ENCODE results near the gene NTM. TPM values are rescaled to one million over a fixed set of nuclear protein-coding genes. Genes with fewer than 3 reads are reported as not detected.

NTM gene
- total and polyA plus RNA-seq, 2 of the 8 experiments (the other 6 are each of a cell fraction or from before 2014, with no cell fraction given), result 13.4 to 20.0 TPM

- no peak overlapping the region for H2BK5ac ChIP-seq (ENCODE audit: low read depth, low read length)
- H2BK12ac ChIP-seq (ENCODE audit: low read depth, low read length), result no peak overlapping the region
- no peak overlapping the region for H3K4ac ChIP-seq (replicated peaks; ENCODE audit: insufficient read length, low read depth, low read length)
- no peak overlapping the region for H4K8ac ChIP-seq (ENCODE audit: extremely low read depth, insufficient read depth, low read length)
- H4K20me1 ChIP-seq (replicated peaks in 1 of 2; ENCODE audit: control insufficient read depth in 1 of 2, insufficient read depth in 2 of 2, low read length in 2 of 2), result no peaks in the 10 kb centered on the region
- H3K79me2 ChIP-seq (ENCODE audit: control insufficient read depth in 1 of 2, insufficient read depth in 2 of 2, low read length in 2 of 2), result no peaks in the 10 kb centered on the region
- no peaks in the 10 kb centered on the region for H3K36me3 ChIP-seq (ENCODE audit: control insufficient read depth in 2 of 4, insufficient read depth in 4 of 4, low read length in 3 of 4)
- no peaks in the 10 kb centered on the region for H3K27me3 ChIP-seq (replicated peaks in 1 of 4; ENCODE audit: control insufficient read depth in 3 of 4, extremely low read depth in 1 of 4, insufficient read depth in 3 of 4, low read length in 3 of 4)
- no peak overlapping the region for H3K56ac ChIP-seq (replicated peaks; ENCODE audit: insufficient read length, low read depth, low read length)
- FAIRE-seq, result no peak
- no peak overlapping the region for H3K4me3 ChIP-seq (ENCODE audit: extremely low read depth in 1 of 4, insufficient read depth in 2 of 4, low read depth in 3 of 4, low read length in 4 of 4)
- no peak for DNase-seq (ENCODE audit: low read depth in 1 of 2, low spot score in 2 of 2)
- H3K4me1 ChIP-seq (replicated peaks in 1 of 4; ENCODE audit: control insufficient read depth in 3 of 4, insufficient read depth in 4 of 4, low read length in 3 of 4), result no peaks in the 10 kb centered on the region
- H3K23ac ChIP-seq (ENCODE audit: insufficient read length), result no peak overlapping the region
- H3K14ac ChIP-seq (ENCODE audit: insufficient read length), result no peak overlapping the region
- 92% methylated on average over 4 of the region's 4 CpGs; no CpG with 5 or more reads in 1 of the 2 experiments for WGBS, 2 experiments (ENCODE audit: extremely low coverage in 1 of 2, insufficient coverage in 1 of 2, insufficient read length in 1 of 2, insufficient replicate concordance in 2 of 2, low coverage in 1 of 2, low lambda C conversion rate in 2 of 2, missing lambda C conversion rate in 1 of 2)
- H3K27ac ChIP-seq (ENCODE audit: low read depth, low read length), result no peak overlapping the region
- no peak overlapping the region for H2AK5ac ChIP-seq (ENCODE audit: low read depth, low read length)
- no peaks in the 10 kb centered on the region for H3K9me3 ChIP-seq (ENCODE audit: insufficient read depth in 2 of 2, low read depth in 1 of 2, low read length in 1 of 2)
- ChIA-PET CTCF (ENCODE audit: partially characterized antibody) (interaction anchor here (1.2 to 1.9 kb wide), 4 partner anchors 13 to 47 kb away, joined by 3 to 5 read pairs (median 4); no protein-coding TSS in a partner anchor), POLR2A (ENCODE audit: partially characterized antibody) (interaction anchor here (1.0 kb wide), 1 partner anchor 17 kb away, joined by 3 read pairs; no protein-coding TSS in a partner anchor)
- no peaks in the 10 kb centered on the region for H3K79me1 ChIP-seq (ENCODE audit: low read depth, low read length)
- H3K4me2 ChIP-seq (ENCODE audit: insufficient read depth in 1 of 2, low read depth in 2 of 2, low read length in 2 of 2), result no peak overlapping the region
- no peak overlapping the region for H2BK120ac ChIP-seq (replicated peaks; ENCODE audit: low read depth, low read length)
- H2BK15ac ChIP-seq (ENCODE audit: low read length), result no peak overlapping the region
- H2BK20ac ChIP-seq (ENCODE audit: low read length), result no peak overlapping the region
- TF ChIP-seq MAFK (IDR thresholded peaks at IDR 0.05; ENCODE audit: low read depth, low read length) (0 out of 2 replicates have a peak, but pooled peaks have one; percentile 4), GTF2F1 (IDR thresholded peaks at IDR 0.05; ENCODE audit: borderline replicate concordance, low read depth, low read length) (no peak)
- no peak overlapping the region for H3K18ac ChIP-seq (ENCODE audit: extremely low read depth, low read length)
- H4K5ac ChIP-seq (ENCODE audit: insufficient read length, low read depth, low read length), result no peak overlapping the region
- no peak overlapping the region for H3K9ac ChIP-seq (replicated peaks in 1 of 4; ENCODE audit: extremely low read depth in 1 of 4, low read depth in 3 of 4, low read length in 3 of 4)
- H2AFZ ChIP-seq (ENCODE audit: low read length), result no peak overlapping the region
- no peaks in the 10 kb centered on the region for H3K23me2 ChIP-seq (ENCODE audit: low read depth, low read length)
- no peak overlapping the region for H4K91ac ChIP-seq (replicated peaks; ENCODE audit: insufficient read length, low read length)
These were observed 15.5 kb downstream of the NTM start for GRCh38 chr11:131385763-131386390.
